NCI-H2196 (cell line): ENCODE data around the gene ZBTB44.

Experiments used
- DNase-seq: peaks from one replicate; lab custom pipeline; 2025; ENCODE audit not compliant: unreplicated experiment; lab: John Stamatoyannopoulos, UW

The ZBTB44 gene

GRCh38 chr11:130178441-130179339 is 136.0 kb downstream of the ZBTB44 start:
- peak; percentile 61 for DNase-seq

- no peak for DNase-seq
Measured at GRCh38 chr11:130177782-130178181, 136.9 kb downstream of the ZBTB44 start.
